ENCODE data around the gene AZU1.
"Not testable (repeated sequence)": the region's sequence is repeated elsewhere in the genome, so short reads cannot be mapped to it uniquely, and the experiment has no call there.

AZU1 gene

DNA sequence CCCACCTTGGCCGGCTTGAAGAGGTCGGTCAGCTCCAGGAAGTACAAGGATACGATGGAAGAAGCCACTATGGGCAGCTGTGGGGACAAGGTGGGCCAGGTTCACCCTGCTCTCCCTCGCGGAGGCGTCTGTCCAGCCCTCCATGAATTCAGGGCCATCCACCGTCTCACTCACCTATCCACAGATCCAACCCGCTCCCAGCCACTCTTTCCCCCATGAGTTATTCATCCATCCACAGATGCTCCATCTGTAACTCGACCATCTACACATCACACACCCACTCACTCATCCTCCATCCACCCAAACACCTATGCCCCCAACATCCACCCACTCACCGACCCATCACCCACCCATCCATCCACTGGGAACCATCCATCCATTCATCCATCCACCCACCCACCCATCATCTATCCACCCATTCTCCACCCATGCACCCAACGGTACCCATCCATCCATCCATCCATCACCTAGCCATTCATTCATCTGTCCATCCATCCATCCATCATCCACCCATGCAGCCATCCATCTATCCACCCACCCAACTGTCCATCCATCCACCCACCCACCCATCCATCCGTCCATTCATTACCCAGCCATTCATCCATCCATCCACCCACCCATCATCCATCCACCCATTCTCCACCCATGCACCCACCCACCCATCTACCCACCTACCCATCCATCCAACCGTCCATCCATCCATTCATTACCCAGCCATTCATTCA lies 11.7 kb upstream of the AZU1 start (continued):
- TF ChIP-seq YY1 (tag by site-specific recombination; IDR thresholded peaks at IDR 0.05) (no peak), ZFHX2 (tag by site-specific recombination; conservative IDR thresholded peaks at IDR 0.05) (peak; percentile 91), ZNF391 (tag by site-specific recombination; IDR thresholded peaks at IDR 0.05; ENCODE audit: borderline replicate concordance, low read depth) (0 out of 2 replicates have a peak, but pooled peaks have one; percentile 26)
- TF ChIP-seq, protein P1, sequence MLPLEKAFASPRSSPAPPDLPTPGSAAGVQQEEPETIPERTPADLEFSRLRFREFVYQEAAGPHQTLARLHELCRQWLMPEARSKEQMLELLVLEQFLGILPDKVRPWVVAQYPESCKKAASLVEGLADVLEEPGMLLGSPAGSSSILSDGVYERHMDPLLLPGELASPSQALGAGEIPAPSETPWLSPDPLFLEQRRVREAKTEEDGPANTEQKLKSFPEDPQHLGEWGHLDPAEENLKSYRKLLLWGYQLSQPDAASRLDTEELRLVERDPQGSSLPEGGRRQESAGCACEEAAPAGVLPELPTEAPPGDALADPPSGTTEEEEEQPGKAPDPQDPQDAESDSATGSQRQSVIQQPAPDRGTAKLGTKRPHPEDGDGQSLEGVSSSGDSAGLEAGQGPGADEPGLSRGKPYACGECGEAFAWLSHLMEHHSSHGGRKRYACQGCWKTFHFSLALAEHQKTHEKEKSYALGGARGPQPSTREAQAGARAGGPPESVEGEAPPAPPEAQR (tag by site-specific recombination; IDR thresholded peaks at IDR 0.05): no peak
- TF ChIP-seq, protein P2, sequence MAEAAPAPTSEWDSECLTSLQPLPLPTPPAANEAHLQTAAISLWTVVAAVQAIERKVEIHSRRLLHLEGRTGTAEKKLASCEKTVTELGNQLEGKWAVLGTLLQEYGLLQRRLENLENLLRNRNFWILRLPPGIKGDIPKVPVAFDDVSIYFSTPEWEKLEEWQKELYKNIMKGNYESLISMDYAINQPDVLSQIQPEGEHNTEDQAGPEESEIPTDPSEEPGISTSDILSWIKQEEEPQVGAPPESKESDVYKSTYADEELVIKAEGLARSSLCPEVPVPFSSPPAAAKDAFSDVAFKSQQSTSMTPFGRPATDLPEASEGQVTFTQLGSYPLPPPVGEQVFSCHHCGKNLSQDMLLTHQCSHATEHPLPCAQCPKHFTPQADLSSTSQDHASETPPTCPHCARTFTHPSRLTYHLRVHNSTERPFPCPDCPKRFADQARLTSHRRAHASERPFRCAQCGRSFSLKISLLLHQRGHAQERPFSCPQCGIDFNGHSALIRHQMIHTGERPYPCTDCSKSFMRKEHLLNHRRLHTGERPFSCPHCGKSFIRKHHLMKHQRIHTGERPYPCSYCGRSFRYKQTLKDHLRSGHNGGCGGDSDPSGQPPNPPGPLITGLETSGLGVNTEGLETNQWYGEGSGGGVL (tag by site-specific recombination; IDR thresholded peaks at IDR 0.05): no peak

DNA sequence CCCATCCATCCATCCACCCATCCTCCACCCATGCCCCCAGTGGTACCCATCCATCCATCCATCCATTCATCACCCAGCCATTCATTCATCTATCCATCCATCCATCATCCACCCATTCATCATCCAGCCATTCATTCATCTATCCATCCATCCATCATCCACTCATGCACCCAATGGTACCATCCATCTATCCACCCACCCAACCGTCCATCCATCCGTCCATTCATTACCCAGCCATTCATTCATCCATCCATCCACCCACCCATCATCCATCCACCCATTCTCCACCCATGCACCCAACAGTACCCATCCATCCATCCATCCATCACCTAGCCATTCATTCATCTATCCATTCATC lies 11.2 kb upstream of the AZU1 start:
- Histone ChIP-seq H3K4me3 (ENCODE audit: low read depth, low read length) (no peak overlapping the region), H3K4me1 (ENCODE audit: control insufficient read depth, insufficient read depth, low read length) (no peaks in the 10 kb centered on the region), H3K9me3 (ENCODE audit: control insufficient read depth, insufficient read depth, low read depth, low read length) (no peaks in the 10 kb centered on the region), H3K36me3 (ENCODE audit: control insufficient read depth in 2 of 2, insufficient read depth in 1 of 2, low read length in 2 of 2) (peaks cover 8 to 19% of the 10 kb centered on the region in 2 experiments; a peak in 2 of 3 replicates), H3K27ac (ENCODE audit: extremely low read depth, low read depth, low read length) (no peak overlapping the region)
- CTCF ChIA-PET: no interaction called here
- POLR2A ChIA-PET: no interaction called here
- TF ChIP-seq ZNF211 (tag by site-specific recombination; IDR thresholded peaks at IDR 0.05; ENCODE audit: low read depth) (no peak), ZNF366 (tag by site-specific recombination; conservative IDR thresholded peaks at IDR 0.05) (peak; percentile 98), ZNF629 (tag by site-specific recombination; IDR thresholded peaks at IDR 0.05) (no peak), EGR2 (tag by site-specific recombination; IDR thresholded peaks at IDR 0.05; ENCODE audit: low read depth) (0 out of 2 replicates have a peak, but pooled peaks have one; percentile 4), ZFHX2 (tag by site-specific recombination; conservative IDR thresholded peaks at IDR 0.05) (peak; percentile 5; the same call in 1 of the 2 replicates), TCF7L2 (IDR thresholded peaks at IDR 0.05; ENCODE audit: borderline replicate concordance, low read depth, low read length) (no peak)
- TF ChIP-seq, protein P3, sequence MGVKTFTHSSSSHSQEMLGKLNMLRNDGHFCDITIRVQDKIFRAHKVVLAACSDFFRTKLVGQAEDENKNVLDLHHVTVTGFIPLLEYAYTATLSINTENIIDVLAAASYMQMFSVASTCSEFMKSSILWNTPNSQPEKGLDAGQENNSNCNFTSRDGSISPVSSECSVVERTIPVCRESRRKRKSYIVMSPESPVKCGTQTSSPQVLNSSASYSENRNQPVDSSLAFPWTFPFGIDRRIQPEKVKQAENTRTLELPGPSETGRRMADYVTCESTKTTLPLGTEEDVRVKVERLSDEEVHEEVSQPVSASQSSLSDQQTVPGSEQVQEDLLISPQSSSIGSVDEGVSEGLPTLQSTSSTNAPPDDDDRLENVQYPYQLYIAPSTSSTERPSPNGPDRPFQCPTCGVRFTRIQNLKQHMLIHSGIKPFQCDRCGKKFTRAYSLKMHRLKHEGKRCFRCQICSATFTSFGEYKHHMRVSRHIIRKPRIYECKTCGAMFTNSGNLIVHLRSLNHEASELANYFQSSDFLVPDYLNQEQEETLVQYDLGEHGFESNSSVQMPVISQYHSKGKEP (tag by site-specific recombination; IDR thresholded peaks at IDR 0.05): no peak

DNA sequence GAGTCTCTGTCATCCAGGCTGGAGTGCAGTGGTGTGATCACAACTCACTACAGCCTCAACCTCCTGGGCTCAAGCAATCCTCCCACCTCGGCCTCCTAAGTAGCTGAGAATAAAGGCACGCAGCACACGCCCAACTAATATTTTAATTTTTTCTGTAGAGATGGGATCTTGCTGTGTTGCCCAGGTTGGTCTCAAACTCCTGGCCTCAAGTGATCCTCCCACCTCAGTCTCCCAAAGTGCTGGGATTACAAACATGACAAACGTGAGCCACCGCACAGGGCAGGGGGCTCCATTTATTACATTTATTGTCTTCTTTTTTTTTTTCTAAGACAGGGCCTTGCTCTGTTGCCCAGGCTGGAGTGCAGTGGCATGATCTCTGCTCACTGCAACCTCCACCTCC lies 7.4 kb upstream of the AZU1 start:
- H3K4me3 ChIP-seq (ENCODE audit: low read depth, low read length); H3K27ac ChIP-seq (ENCODE audit: extremely low read depth, low read depth, low read length); H3K9me3 ChIP-seq (ENCODE audit: control insufficient read depth, insufficient read depth, low read depth, low read length); H3K4me1 ChIP-seq (ENCODE audit: control insufficient read depth, insufficient read depth, low read length); POLR2A ChIA-PET; H3K36me3 ChIP-seq (ENCODE audit: control insufficient read depth in 2 of 2, insufficient read depth in 1 of 2, low read length in 2 of 2): not testable (repeated sequence)
- CTCF ChIA-PET: interaction anchor here (0.6 to 0.9 kb wide), 2 partner anchors 36 to 38 kb away, joined by 3 to 4 read pairs; no protein-coding TSS in a partner anchor
- peak; percentile 70 for TF ChIP-seq ZNF121 (tag by site-specific recombination; IDR thresholded peaks at IDR 0.05)

DNA sequence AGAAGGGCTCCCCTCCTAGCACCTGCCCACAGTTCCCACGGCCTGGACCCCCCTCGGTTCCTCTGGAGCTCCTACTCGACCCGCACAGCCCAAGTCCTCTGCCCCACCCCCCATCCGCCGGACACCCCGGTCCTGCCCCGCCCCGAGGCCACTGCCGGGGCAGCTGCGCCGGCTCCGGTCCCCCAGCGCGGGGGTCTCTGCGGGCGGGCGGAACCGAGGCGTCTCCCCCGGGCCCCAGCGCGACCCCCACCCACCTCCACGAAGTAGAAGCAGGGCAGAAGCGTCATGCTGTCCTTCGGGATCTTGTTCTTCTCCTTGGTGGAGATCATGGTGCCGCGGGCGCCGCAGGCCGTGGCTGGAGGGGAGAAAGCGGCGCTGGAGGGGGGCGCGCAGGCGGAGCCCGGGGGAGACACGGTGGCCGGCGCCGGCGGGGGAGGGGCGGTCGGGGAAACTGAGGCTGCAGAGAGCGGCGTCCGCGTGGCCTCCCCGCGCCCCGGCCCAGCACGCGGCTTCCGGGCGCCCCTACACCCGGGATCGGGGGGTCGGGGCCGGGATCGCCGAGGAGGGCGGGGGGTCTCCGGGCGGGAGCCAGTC lies 6.3 kb upstream of the AZU1 start:
- H3K4me1 ChIP-seq (ENCODE audit: control insufficient read depth, insufficient read depth, low read length): no peaks in the 10 kb centered on the region
- peak overlapping the region; percentile 36 for H3K4me3 ChIP-seq (ENCODE audit: low read depth, low read length)
- TF ChIP-seq IKZF3 (tag by site-specific recombination; IDR thresholded peaks at IDR 0.05): no peak
- no peak for TF ChIP-seq ZNF629 (tag by site-specific recombination; IDR thresholded peaks at IDR 0.05)
- no peak for TF ChIP-seq ZNF501 (tag by site-specific recombination; IDR thresholded peaks at IDR 0.05)
- no peak for TF ChIP-seq ZNF792 (tag by site-specific recombination; IDR thresholded peaks at IDR 0.05)
- no peak for TF ChIP-seq ZNF660 (tag by site-specific recombination; IDR thresholded peaks at IDR 0.05)
- TF ChIP-seq, protein P4, sequence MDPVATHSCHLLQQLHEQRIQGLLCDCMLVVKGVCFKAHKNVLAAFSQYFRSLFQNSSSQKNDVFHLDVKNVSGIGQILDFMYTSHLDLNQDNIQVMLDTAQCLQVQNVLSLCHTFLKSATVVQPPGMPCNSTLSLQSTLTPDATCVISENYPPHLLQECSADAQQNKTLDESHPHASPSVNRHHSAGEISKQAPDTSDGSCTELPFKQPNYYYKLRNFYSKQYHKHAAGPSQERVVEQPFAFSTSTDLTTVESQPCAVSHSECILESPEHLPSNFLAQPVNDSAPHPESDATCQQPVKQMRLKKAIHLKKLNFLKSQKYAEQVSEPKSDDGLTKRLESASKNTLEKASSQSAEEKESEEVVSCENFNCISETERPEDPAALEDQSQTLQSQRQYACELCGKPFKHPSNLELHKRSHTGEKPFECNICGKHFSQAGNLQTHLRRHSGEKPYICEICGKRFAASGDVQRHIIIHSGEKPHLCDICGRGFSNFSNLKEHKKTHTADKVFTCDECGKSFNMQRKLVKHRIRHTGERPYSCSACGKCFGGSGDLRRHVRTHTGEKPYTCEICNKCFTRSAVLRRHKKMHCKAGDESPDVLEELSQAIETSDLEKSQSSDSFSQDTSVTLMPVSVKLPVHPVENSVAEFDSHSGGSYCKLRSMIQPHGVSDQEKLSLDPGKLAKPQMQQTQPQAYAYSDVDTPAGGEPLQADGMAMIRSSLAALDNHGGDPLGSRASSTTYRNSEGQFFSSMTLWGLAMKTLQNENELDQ (tag by site-specific recombination; IDR thresholded peaks at IDR 0.05; ENCODE audit: low read depth): no peak
- TF ChIP-seq KLF7 (tag by site-specific recombination; IDR thresholded peaks at IDR 0.05; ENCODE audit: borderline replicate concordance): no peak
- no peak for TF ChIP-seq ZNF558 (tag by site-specific recombination; IDR thresholded peaks at IDR 0.05)
- POLR2A ChIA-PET: no interaction called here
- no peak overlapping the region for H3K27ac ChIP-seq (ENCODE audit: extremely low read depth, low read depth, low read length)
- peaks cover 0 to 2% of the 10 kb centered on the region in 2 experiments; a peak in 1 of 3 replicates for H3K36me3 ChIP-seq (ENCODE audit: control insufficient read depth in 2 of 2, insufficient read depth in 1 of 2, low read length in 2 of 2)
- CTCF ChIA-PET: no interaction called here
- no peaks in the 10 kb centered on the region for H3K9me3 ChIP-seq (ENCODE audit: control insufficient read depth, insufficient read depth, low read depth, low read length)

Data from HEK293 (cell line).